Astrocyte of the spinal cord (primary cell): ENCODE measurements around the gene ZRANB1.

Source experiments
- DNase-seq: peaks from one replicate; pipeline ENCODE4 v3.0.0; 2011; ENCODE audit warnings: low read depth, low spot score
- H3K4me3 ChIP-seq: 2 replicates; pipeline ENCODE4 v1.5.1; 2011; ENCODE audit warnings: low read depth, mild to moderate bottlenecking, low read length, moderate library complexity
- in situ Hi-C: cut with HindIII; loops from 2 replicates; pipeline ENCODE4 v1.10.0; 2017; ENCODE audit warnings: low sequenced_read_pairs
- TF ChIP-seq, protein P1 (sequence below): IDR thresholded peaks from 2 replicates; pipeline ENCODE4 v1.5.1; 2012; ENCODE audit warnings: low read depth, mild to moderate bottlenecking, low read length, inconsistent platforms

ZRANB1 gene

DNA sequence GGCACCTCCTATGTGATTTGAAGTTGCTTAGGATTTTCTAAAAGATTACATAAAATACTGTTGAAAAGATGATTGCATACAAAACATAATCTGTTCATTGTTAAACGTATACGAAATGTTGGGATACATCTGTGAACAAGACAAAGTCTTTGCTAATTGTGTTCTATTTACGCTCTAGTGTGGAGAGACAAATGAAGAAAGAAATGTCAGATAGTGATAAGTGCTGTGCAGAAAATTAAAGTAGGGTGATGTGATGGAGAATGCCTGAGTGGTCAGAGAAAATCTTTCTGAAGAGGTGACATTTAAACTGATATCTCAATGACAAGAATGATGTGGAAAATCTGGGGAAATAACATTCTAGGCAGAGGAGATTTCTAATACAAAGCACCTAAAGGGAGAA is 13.4 kb upstream of the ZRANB1 start:
- TF ChIP-seq, protein P1, sequence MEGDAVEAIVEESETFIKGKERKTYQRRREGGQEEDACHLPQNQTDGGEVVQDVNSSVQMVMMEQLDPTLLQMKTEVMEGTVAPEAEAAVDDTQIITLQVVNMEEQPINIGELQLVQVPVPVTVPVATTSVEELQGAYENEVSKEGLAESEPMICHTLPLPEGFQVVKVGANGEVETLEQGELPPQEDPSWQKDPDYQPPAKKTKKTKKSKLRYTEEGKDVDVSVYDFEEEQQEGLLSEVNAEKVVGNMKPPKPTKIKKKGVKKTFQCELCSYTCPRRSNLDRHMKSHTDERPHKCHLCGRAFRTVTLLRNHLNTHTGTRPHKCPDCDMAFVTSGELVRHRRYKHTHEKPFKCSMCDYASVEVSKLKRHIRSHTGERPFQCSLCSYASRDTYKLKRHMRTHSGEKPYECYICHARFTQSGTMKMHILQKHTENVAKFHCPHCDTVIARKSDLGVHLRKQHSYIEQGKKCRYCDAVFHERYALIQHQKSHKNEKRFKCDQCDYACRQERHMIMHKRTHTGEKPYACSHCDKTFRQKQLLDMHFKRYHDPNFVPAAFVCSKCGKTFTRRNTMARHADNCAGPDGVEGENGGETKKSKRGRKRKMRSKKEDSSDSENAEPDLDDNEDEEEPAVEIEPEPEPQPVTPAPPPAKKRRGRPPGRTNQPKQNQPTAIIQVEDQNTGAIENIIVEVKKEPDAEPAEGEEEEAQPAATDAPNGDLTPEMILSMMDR: no peak
- in situ Hi-C loops: no loop called here
- no peak for DNase-seq
- no peak overlapping the region for H3K4me3 ChIP-seq

DNA sequence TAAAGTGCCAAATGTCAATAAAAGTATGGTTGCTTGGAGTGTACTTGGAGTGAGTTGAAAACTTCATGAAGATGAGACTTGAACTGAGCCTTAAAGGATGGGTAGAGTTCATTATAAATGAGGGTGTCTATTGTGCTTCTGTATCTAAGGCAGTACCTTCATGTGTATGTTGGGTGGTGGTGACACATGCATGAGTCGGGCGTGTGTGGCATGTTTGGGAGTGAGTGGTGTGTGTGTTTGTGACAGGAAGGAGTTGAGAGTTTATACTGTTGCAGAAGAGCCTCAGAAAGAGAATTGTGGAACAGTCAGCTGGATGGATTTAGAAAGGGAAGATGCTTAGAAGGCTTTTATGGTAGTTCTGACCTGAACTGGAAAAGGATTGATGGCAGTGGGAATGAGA is 6.0 kb upstream of the ZRANB1 start:
- in situ Hi-C loops: no loop called here
- TF ChIP-seq, protein P1: no peak
- DNase-seq: no peak

DNA sequence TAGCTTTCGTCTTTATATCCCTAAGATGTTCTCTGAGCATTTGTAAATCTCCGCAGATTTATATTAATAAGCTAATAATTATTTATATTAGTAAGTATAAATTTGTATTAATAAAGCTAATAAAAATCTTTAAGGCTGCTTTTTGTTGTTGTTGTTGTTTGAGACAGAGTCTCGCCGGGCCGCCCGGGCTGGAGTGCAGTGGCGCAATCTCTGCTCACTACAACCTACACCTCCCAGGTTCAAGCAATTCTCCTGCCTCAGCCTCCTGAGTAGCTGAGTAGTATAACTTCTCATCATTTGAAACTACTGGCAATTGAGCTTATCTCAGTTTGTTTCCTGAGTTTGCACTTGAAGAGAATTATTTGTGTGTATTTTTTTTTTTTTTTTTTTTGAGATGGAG is 5.1 kb upstream of the ZRANB1 start:
- no peak for DNase-seq
- TF ChIP-seq, protein P1: no peak
- H3K4me3 ChIP-seq: no peak overlapping the region
- in situ Hi-C loops: no loop called here

More for the DNA sequence above, 6.0 kb upstream of the ZRANB1 start:
- H3K4me3 ChIP-seq: no peak overlapping the region

DNA sequence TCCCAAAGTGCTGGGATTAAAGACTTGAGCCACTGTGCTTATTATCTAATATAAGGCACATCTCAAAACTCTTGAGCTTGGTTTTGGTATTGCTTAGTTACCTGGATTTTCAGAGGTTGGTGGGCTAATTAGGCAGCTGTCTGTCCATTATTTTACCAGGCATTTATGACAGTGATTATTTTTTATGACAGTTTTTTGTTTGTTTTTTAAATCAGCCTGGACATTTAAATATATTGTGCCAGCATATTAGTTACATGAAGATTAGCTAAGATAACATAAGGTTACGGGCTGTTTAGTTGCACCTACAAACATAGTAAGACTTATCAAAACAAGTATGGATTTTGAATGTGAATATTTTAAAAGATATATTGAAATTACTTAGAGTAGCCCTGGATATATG is 2.6 kb upstream of the ZRANB1 start:
- in situ Hi-C loops: no loop called here
- H3K4me3 ChIP-seq: no peak overlapping the region
- DNase-seq: no peak
- TF ChIP-seq, protein P1: no peak

DNA sequence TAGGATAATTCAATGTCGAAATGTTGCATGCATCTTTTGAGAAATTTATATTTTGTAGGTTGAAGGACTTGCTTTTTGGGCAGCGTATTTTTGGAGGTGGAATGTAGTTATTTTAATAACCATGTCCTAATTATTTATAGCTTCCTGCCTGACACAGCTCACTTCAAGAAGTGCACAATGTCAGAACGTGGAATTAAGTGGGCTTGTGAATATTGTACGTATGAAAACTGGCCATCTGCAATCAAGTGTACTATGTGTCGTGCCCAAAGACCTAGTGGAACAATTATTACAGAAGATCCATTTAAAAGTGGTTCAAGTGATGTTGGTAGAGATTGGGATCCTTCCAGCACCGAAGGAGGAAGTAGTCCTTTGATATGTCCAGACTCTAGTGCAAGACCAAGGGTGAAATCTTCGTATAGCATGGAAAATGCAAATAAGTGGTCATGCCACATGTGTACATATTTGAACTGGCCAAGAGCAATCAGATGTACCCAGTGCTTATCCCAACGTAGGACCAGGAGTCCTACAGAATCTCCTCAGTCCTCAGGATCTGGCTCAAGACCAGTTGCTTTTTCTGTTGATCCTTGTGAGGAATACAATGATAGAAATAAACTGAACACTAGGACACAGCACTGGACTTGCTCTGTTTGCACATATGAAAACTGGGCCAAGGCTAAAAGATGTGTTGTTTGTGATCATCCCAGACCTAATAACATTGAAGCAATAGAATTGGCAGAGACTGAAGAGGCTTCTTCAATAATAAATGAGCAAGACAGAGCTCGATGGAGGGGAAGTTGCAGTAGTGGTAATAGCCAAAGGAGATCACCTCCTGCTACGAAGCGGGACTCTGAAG is 620 bp downstream of the ZRANB1 start:
- TF ChIP-seq, protein P1: no peak
- DNase-seq: no peak
- H3K4me3 ChIP-seq: no peak overlapping the region
- in situ Hi-C loops: no loop called here

DNA sequence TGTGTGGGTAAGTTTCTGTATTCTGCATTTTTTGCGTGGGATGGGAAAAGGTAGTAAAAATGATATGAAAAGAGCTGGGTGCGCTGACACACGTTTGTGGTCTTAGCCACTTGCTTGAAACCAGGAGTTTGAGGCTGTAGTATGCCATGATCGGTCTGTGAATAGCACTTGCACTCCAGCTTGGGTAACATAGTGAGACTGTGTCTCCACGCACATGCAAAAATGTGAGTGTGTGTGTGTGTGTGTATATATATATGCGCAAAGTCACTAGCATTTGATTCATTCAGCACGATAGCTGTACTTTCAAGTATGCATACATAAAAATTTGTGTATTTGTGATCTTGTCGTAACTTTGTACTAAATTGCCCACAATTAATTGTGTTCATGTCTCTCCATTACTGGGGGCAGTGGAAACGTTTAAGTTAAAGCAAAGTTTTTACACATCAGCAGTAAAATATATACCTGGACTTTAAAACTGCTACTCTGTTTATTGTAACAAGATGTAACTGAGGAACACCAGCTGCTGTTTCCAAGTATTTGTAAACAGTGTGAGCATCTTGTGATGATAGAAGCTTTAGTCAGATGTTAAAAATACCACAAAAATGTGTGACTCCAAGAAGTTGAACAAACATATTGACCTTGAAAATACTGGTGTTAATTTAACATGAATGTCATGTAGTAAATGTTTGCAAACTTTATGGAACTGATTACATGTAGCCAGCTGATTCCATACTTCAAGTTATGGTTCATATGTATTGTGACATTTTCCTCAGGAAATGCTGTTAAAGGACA is 1.6 kb downstream of the ZRANB1 start:
- DNase-seq: peak; percentile 69
- H3K4me3 ChIP-seq: no peak overlapping the region
- TF ChIP-seq, protein P1: no peak
- in situ Hi-C loops: no loop called here
